ENCODE measurements around the gene RGS9.

The RGS9 gene

GRCh38 chr17:65194670-65195334 lies 57.6 kb downstream of the RGS9 start:
- TF ChIP-seq CTCF (IDR thresholded peaks at IDR 0.05; ENCODE audit: low read depth, low read length, missing control alignments) = peak; percentile 9
- in situ Hi-C loops (cut with HindIII; ENCODE audit: low pct_ligation_motif_present, low sequenced_read_pairs) = no loop called here

DNA sequence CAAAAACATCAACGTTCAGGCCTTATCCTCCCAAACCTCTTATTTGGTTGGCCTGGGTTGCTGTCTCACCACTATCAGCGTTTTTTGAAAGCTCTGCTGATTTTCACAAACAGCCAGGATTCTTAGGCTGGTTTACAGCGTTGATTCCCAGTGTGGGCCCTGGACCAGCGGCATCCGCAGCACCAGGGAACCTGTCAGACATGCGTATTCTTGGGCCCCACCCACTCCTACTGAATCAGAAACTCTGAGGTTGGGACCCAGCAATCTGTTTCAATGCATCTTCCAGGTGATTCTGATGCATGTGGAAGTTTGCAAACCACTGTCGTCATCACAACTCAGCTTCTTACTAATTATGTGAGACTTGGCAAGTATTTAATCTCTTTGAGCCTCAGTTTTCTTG lies 58.5 kb downstream of the RGS9 start:
- H3K36me3 ChIP-seq (replicated peaks) = no peaks in the 10 kb centered on the region
- H3K27me3 ChIP-seq (replicated peaks) = no peaks in the 10 kb centered on the region
- in situ Hi-C loops (cut with HindIII; ENCODE audit: low pct_ligation_motif_present, low sequenced_read_pairs) = no loop called here
- no peak for TF ChIP-seq CTCF (IDR thresholded peaks at IDR 0.05; ENCODE audit: low read depth, low read length, missing control alignments)
- no peak overlapping the region for H3K4me3 ChIP-seq (ENCODE audit: low read depth, low read length)
- no peak for DNase-seq
- no peak overlapping the region for H3K27ac ChIP-seq

More at GRCh38 chr17:65194670-65195334, 57.6 kb downstream of the RGS9 start:
- H3K27ac ChIP-seq = no peak overlapping the region
- H3K4me3 ChIP-seq (ENCODE audit: low read depth, low read length) = no peak overlapping the region
- no peaks in the 10 kb centered on the region for H3K36me3 ChIP-seq (replicated peaks)
- no peaks in the 10 kb centered on the region for H3K27me3 ChIP-seq (replicated peaks)
- no peak for DNase-seq

- no peaks in the 10 kb centered on the region for H3K36me3 ChIP-seq (replicated peaks)
- H3K27me3 ChIP-seq (replicated peaks) = no peaks in the 10 kb centered on the region
- no peak for TF ChIP-seq CTCF (IDR thresholded peaks at IDR 0.05; ENCODE audit: low read depth, low read length, missing control alignments)
These were observed 59.4 kb downstream of the RGS9 start for GRCh38 chr17:65196617-65197016.

DNA sequence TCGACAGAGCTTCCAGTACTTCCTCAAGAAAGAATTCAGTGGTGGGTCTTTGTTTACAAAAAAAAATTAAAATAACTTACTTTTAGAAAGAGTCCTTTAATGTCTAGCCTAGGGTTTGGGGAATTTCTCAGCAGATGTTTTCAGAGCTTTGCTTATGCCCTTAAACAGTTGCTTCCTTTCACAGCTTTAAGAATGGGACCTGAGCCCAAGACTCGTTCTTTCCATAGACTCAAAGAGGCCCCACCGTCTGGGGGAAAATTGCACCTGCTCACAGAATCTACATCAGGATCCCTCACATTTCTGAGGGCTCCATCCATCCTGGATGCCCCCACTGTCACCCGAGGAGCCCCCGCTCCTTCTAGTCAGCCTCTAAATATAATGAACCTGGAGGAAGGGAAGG lies 60.0 kb downstream of the RGS9 start:
- Histone ChIP-seq H3K27ac (no peak overlapping the region), H3K4me3 (ENCODE audit: low read depth, low read length) (no peak overlapping the region), H3K27me3 (replicated peaks) (no peaks in the 10 kb centered on the region), H3K36me3 (replicated peaks) (no peaks in the 10 kb centered on the region)
- no peak for DNase-seq
- in situ Hi-C loops (cut with HindIII; ENCODE audit: low pct_ligation_motif_present, low sequenced_read_pairs) = no loop called here
- no peak for TF ChIP-seq CTCF (IDR thresholded peaks at IDR 0.05; ENCODE audit: low read depth, low read length, missing control alignments)

More at GRCh38 chr17:65196617-65197016, 59.4 kb downstream of the RGS9 start:
- Histone ChIP-seq H3K27ac (no peak overlapping the region), H3K4me3 (ENCODE audit: low read depth, low read length) (no peak overlapping the region)
- no peak for DNase-seq
- in situ Hi-C loops (cut with HindIII; ENCODE audit: low pct_ligation_motif_present, low sequenced_read_pairs) = no loop called here

GRCh38 chr17:65198653-65199382 lies 61.6 kb downstream of the RGS9 start:
- peak; percentile 53 for TF ChIP-seq CTCF (IDR thresholded peaks at IDR 0.05; ENCODE audit: low read depth, low read length, missing control alignments)
- Histone ChIP-seq H3K27ac (no peak overlapping the region), H3K4me3 (ENCODE audit: low read depth, low read length) (no peak overlapping the region), H3K27me3 (replicated peaks) (no peaks in the 10 kb centered on the region), H3K36me3 (replicated peaks) (no peaks in the 10 kb centered on the region)
- DNase-seq = no peak
- in situ Hi-C loops (cut with HindIII; ENCODE audit: low pct_ligation_motif_present, low sequenced_read_pairs) = no loop called here
